Psoas muscle (tissue), 8 donors: ENCODE results near the gene RFT1. TPM values are rescaled to one million over a fixed set of nuclear protein-coding genes. Genes with fewer than 3 reads are reported as not detected.

ENCODE experiments used
- ATAC-seq, 4 donors: fragments of 200-7000 bp; cut with Tn5 transposase; one replicate each; pipeline ENCODE4 v1.9.1; 2020; ENCODE audit warnings: moderate library complexity in 3 of 4, mild to moderate bottlenecking in 2 of 4
- DNase-seq, 2 donors: peaks; one replicate each; pipeline ENCODE4 v3.0.0-alpha.2; 2020
- H3K27ac ChIP-seq: fragments of 200-600 bp; one replicate; pipeline ENCODE4 v1.8.0; 2022
- H3K27me3 ChIP-seq, 3 donors: fragments of 200-600 bp in 1 of 3; one replicate each; pipeline versions ENCODE4 v1.6.1 to v1.8.0; 2013 to 2022; ENCODE audit warnings: low read length in 2 of 3, mild to moderate bottlenecking in 2 of 3, moderate library complexity in 1 of 3; ENCODE audit not compliant: insufficient read depth in 3 of 3
- H3K36me3 ChIP-seq, 2 donors: fragments of 200-600 bp in 1 of 2; one replicate each; pipeline versions ENCODE4 v1.6.1 to v1.8.0; 2013 to 2022; ENCODE audit warnings: low read depth in 1 of 2, mild to moderate bottlenecking in 1 of 2, moderate library complexity in 1 of 2; ENCODE audit not compliant: insufficient read depth in 1 of 2
- H3K4me1 ChIP-seq: fragments of 200-600 bp; one replicate; pipeline ENCODE4 v1.8.0; 2022
- H3K4me3 ChIP-seq: fragments of 200-600 bp; one replicate; pipeline ENCODE4 v1.8.0; 2022; ENCODE audit warnings: mild to moderate bottlenecking
- H3K9me3 ChIP-seq: fragments of 200-600 bp; one replicate; pipeline ENCODE4 v1.8.0; 2022
- CTCF ChIP-seq: fragments of 200-600 bp; IDR thresholded peaks from one replicate; pipeline ENCODE4 v1.8.0; 2022; ENCODE audit warnings: antibody characterized with exemption
- WGBS, 3 donors: extraction: QIAGEN DNeasy Blood & Tissue Kit; methylation state at CpG; one replicate each; pipeline versions ENCODE4 v1.1.6 to v1.1.7; 2013; 5-methylcytosine and 5-hydroxymethylcytosine counted together
- intact Hi-C, 2 donors: fragments of 100-400 bp; cut with DNase I; formaldehyde crosslinking; loops; one replicate each; pipeline versions ENCODE4 v1.11.0 to v1.14.2; 2022
- polyA plus RNA-seq, 3 donors: library from polyadenylated mRNA; stranded (reverse); fragments of 200-250 nt; gene quantifications; one replicate each; pipeline ENCODE4 v1.2.3, GENCODE V29; 2013
- total RNA-seq, 4 donors: library from RNA; stranded (reverse); fragmentation: NEBNext Ultra II Directional in 2 of 4; extraction: Animal tissue kit (Norgen Biotek cat#: 25700) in 2 of 4; gene quantifications; one replicate each; pipeline versions ENCODE4 v1.2.1 to v1.2.4, GENCODE V29; 2021 to 2023
- donor health status: healthy with polysubstance abuse.
- donor health status: DM: no; HTN: no; CAD: no; lungs with moderate emphysema.
- donor health status: Bipolar disorder and iron deficiency.
- donor health status: healthy.
- donor health status: DM: yes; HTN: yes; CAD: no.
- donor health status: DM: no; HTN: no; CAD: no.
- donor health status: DM: no; HTN: no; CAD: no.
- donor health status: DM: yes; HTN: yes; CAD: no.

The RFT1 gene
- total and polyA plus RNA-seq, 7 donors = 5.4 to 13.2 (median 6.9) TPM

DNA sequence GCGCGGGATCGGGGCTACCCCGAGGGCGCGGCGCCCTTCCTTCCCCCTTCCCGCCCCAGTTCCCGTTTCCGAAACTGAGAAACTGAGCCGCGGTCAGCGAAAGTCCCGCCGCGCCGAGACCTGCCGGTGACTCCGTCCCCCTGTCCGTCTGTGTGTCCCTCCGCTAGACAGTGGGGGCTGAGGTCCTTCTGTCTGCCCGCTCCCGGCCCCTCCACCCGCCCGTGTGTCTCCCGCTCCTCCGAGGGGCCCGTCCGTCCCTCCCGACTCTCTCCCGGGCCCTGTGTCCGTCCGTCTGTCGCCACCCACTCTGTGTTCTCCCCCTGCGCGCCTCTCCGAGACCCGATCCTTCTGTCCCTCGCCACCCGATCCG is 31.2 kb upstream of the RFT1 start:
- intact Hi-C loops = loop anchor here in 1 of 2 donors (5.0 kb wide), 1 partner anchor 34 kb away; no protein-coding TSS in a partner anchor
- ATAC-seq (no peak), DNase-seq (peak; percentile 44 to 65)
- TF ChIP-seq CTCF = no peak
- H3K4me1 ChIP-seq = peaks cover 13% of the 10 kb centered on the region
- WGBS, 3 donors = 1 to 3% (median 2%) methylated on average over 36 to 41 of the region's 41 CpGs
- H3K27ac ChIP-seq = peak overlapping the region; percentile 85
- no peaks in the 10 kb centered on the region for H3K27me3 ChIP-seq
- H3K9me3 ChIP-seq = no peaks in the 10 kb centered on the region
- no peaks in the 10 kb centered on the region for H3K36me3 ChIP-seq
- peak overlapping the region; percentile 72 for H3K4me3 ChIP-seq

DNA sequence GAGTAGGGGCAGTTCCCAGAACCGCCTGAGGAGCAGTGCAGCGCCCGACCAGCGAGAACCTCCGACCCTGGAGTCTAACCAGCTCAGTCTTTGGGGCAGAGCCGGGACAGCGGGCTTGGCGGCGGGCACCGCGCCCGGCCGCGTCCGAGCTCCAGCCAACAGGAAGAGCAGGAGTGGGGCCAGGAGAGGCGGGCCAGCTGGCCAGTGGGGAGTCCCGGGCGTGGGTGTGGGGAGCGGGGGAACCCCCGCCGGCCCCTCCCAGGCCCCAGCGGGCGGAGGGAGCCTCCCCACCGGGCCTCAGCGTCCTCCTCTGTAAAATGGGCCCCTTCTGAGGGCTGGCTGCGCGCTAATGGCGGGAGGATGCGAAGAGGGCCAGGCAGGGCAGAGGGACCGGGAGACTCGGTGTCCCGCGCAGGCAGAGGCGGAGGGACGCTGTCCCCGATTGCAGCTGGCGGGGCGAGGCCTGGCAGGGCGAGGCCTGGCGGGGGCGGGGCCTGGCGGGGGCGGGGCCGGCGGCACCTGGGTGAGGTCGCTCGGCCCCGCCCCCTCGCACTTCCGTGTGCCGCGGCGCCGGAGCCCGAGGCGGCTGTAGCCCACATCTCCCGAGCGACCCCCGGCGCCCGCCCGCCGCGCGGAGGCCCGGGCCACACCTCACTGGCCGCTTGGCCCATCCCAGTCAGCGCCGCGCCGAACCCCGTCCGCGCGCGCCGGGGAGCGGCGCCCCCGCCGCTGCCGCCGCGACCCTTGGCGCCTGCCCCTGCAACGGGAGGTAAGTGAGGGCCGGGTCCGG is 30.6 kb upstream of the RFT1 start, which contains the start of gene PRKCD:
TSS of gene PRKCD (plus strand) at position 550 of the 790 bp plus-strand sequence. CDS start 17,214 bp downstream, outside the sequence.
- intact Hi-C loops = loop anchor here in 1 of 2 donors (5.0 kb wide), 1 partner anchor 34 kb away; no protein-coding TSS in a partner anchor
- peaks cover 12% of the 10 kb centered on the region for H3K4me1 ChIP-seq
- H3K9me3 ChIP-seq = no peaks in the 10 kb centered on the region
- peak; percentile 48 for TF ChIP-seq CTCF
- peak within 1 kb of the TSS; percentile 85 for H3K27ac ChIP-seq
- ATAC-seq = peak; percentile 83 to 93 (median 91)
- no peaks in the 10 kb centered on the region for H3K36me3 ChIP-seq
- H3K27me3 ChIP-seq = no peaks in the 10 kb centered on the region
- 0 to 1% (median 0%) methylated on average over 33 to 88 of the region's 88 CpGs for WGBS, 3 donors
- peak within 1 kb of the TSS; percentile 72 for H3K4me3 ChIP-seq
- peak; percentile 86 to 93 for DNase-seq

DNA sequence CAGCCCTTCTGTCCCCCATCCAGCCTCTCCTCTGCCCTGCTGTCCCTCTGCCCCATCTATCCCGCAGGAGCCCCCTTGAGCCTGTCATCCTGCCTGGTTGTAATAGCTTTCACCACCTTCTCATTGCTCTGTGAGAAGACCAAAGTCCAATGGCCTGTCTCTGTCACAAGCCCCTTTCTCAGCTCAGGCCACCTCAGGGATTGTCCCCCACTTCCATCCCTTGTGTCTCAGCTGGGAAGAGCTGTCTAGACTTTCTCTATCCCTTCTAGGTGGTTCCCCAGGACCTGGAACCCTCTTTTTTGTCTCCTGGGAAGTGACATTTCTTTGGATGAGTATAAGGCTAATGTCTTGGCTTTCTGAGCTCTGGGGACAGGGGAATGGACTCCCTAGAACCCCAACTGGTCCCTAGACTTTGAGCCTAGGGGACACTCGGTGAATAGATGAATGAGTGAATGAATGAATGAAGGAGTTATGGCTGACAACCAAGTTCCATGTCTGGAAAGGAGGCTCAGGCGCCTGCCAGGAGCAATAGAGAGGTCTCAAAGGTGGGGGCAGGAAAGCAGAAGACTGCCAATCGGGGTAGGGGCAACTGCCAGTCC is 29.9 kb upstream of the RFT1 start:
- peak overlapping the region; percentile 85 for H3K27ac ChIP-seq
- no peak for ATAC-seq

More for the DNA sequence above, 29.9 kb upstream of the RFT1 start:
- no peak for DNase-seq
- Histone ChIP-seq H3K4me3 (peak overlapping the region; percentile 72), H3K27me3 (no peaks in the 10 kb centered on the region), H3K4me1 (peaks cover 17% of the 10 kb centered on the region), H3K9me3 (no peaks in the 10 kb centered on the region), H3K36me3 (no peaks in the 10 kb centered on the region)
- TF ChIP-seq CTCF = no peak
- 26 to 35% (median 28%) methylated on average over 4 of the region's 4 CpGs for WGBS, 3 donors
- intact Hi-C loops = loop anchor here in 1 of 2 donors (5.0 kb wide), 1 partner anchor 33 kb away; no protein-coding TSS in a partner anchor
